ENCODE data around the gene NLRP9. TPM values are rescaled to one million over a fixed set of nuclear protein-coding genes. Genes with fewer than 3 reads are reported as not detected.
A peak's percentile ranks its signal among the peaks of the same experiment; 100 is the strongest.

The NLRP9 gene
- total RNA-seq, 4 donors from 2014 or later, result not detected

- TF ChIP-seq CTCF (IDR thresholded peaks at IDR 0.05) (no peak), EP300 (IDR thresholded peaks at IDR 0.05; ENCODE audit: low read depth) (no peak), POLR2AphosphoS5 (IDR thresholded peaks at IDR 0.05) (no peak)
- in situ Hi-C loops (cut with MboI; ENCODE audit: low pct_ligation_motif_present in 1 of 4, low pct_unique_long_range_greater_than_20kb in 1 of 4, low sequenced_read_pairs in 3 of 4), result no loop called here
- H3K36me3 ChIP-seq, result peaks cover 0 to 53% (median 29%) of the 10 kb centered on the region in 4 donors
- H3K9me3 ChIP-seq, result no peaks in the 10 kb centered on the region
- H3K27me3 ChIP-seq, result no peaks in the 10 kb centered on the region
- intact Hi-C loops (cut with DNase I; ENCODE audit: low total_unique reads), result no loop called here
- no peak for DNase-seq
- no peak overlapping the region for H3K4me3 ChIP-seq
- H3K4me1 ChIP-seq, result peaks cover 0 to 5% (median 1%) of the 10 kb centered on the region in 4 donors
- WGBS, 2 donors (ENCODE audit: low coverage in 1 of 2), result 62% methylated on average over 11 of the region's 11 CpGs; no CpG with 5 or more reads in 1 of the 2 donors
- H3K27ac ChIP-seq, result peak overlapping the region in 1 of 4 donors; percentile 2
These were observed 70.2 kb downstream of the NLRP9 start for GRCh38 chr19:55667958-55668357.

DNA sequence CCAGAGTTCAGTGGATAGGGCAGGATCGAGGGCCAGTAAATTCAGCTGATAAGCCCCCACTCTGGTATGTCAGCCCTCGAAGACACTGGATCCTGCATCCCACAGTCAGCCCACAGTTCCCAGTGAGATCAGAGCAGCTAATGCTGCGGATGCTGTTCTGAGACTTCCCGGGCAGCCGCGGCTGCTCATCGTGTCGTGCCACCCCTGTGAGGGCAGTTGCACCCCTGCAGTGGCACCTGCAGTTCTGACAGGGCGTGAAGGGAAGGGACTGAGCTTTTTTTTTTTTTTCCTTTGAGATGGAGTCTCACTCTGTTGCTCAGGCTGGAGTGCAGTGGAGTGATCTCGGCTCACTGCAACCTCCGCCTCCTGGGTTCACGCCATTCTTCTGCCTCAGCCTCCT lies 70.7 kb downstream of the NLRP9 start:
- DNase-seq, result no peak
- H3K4me1 ChIP-seq, result peaks cover 0 to 5% (median 1%) of the 10 kb centered on the region in 4 donors
- H3K9me3 ChIP-seq, result no peaks in the 10 kb centered on the region
- WGBS, 2 donors (ENCODE audit: low coverage in 1 of 2), result 86 to 94% methylated on average over 3 to 12 of the region's 12 CpGs
- no peaks in the 10 kb centered on the region for H3K27me3 ChIP-seq
- H3K27ac ChIP-seq, result no peak overlapping the region
- H3K4me3 ChIP-seq, result no peak overlapping the region
- intact Hi-C loops (cut with DNase I; ENCODE audit: low total_unique reads), result no loop called here
- TF ChIP-seq POLR2AphosphoS5 (IDR thresholded peaks at IDR 0.05) (no peak), EP300 (IDR thresholded peaks at IDR 0.05; ENCODE audit: low read depth) (no peak), POLR2A (IDR thresholded peaks at IDR 0.05) (no peak), CTCF (IDR thresholded peaks at IDR 0.05) (no peak)
- in situ Hi-C loops (cut with MboI; ENCODE audit: low pct_ligation_motif_present in 1 of 4, low pct_unique_long_range_greater_than_20kb in 1 of 4, low sequenced_read_pairs in 3 of 4), result no loop called here
- H3K36me3 ChIP-seq, result peaks cover 0 to 58% (median 31%) of the 10 kb centered on the region in 4 donors

- intact Hi-C loops (cut with DNase I; ENCODE audit: low total_unique reads) (no loop called here), in situ Hi-C loops (cut with MboI; ENCODE audit: low pct_ligation_motif_present in 1 of 4, low pct_unique_long_range_greater_than_20kb in 1 of 4, low sequenced_read_pairs in 3 of 4) (no loop called here)
- 92% methylated on average over 4 of the region's 4 CpGs; no CpG with 5 or more reads in 1 of the 2 donors for whole genome bisulfite sequencing, 2 donors (ENCODE audit: low coverage in 1 of 2)
- peaks cover 0 to 5% (median 1%) of the 10 kb centered on the region in 4 donors for H3K4me1 ChIP-seq
- DNase-seq, result no peak
- no peak overlapping the region for H3K4me3 ChIP-seq
- TF ChIP-seq EP300 (IDR thresholded peaks at IDR 0.05; ENCODE audit: low read depth) (no peak), POLR2A (IDR thresholded peaks at IDR 0.05) (no peak), CTCF (IDR thresholded peaks at IDR 0.05) (no peak), POLR2AphosphoS5 (IDR thresholded peaks at IDR 0.05) (no peak)
- H3K9me3 ChIP-seq, result no peaks in the 10 kb centered on the region
- H3K36me3 ChIP-seq, result peaks cover 0 to 63% (median 33%) of the 10 kb centered on the region in 4 donors
- H3K27me3 ChIP-seq, result no peaks in the 10 kb centered on the region
- H3K27ac ChIP-seq, result no peak overlapping the region
These were observed 71.2 kb downstream of the NLRP9 start for GRCh38 chr19:55667006-55667381.

- H3K27me3 ChIP-seq, result no peaks in the 10 kb centered on the region
- H3K4me3 ChIP-seq, result no peak overlapping the region
- in situ Hi-C loops (cut with MboI; ENCODE audit: low pct_ligation_motif_present in 1 of 4, low pct_unique_long_range_greater_than_20kb in 1 of 4, low sequenced_read_pairs in 3 of 4), result no loop called here
- no peaks in the 10 kb centered on the region for H3K9me3 ChIP-seq
- TF ChIP-seq CTCF (IDR thresholded peaks at IDR 0.05), result no peak
- TF ChIP-seq EP300 (IDR thresholded peaks at IDR 0.05; ENCODE audit: low read depth), result no peak
- no peak for TF ChIP-seq POLR2A (IDR thresholded peaks at IDR 0.05)
- TF ChIP-seq POLR2AphosphoS5 (IDR thresholded peaks at IDR 0.05), result no peak
- peaks cover 0 to 5% (median 1%) of the 10 kb centered on the region in 4 donors for H3K4me1 ChIP-seq
- H3K36me3 ChIP-seq, result peaks cover 0 to 68% (median 35%) of the 10 kb centered on the region in 4 donors
- 87% methylated on average over 12 of the region's 12 CpGs; no CpG with 5 or more reads in 1 of the 2 donors for WGBS, 2 donors (ENCODE audit: low coverage in 1 of 2)
- DNase-seq, result no peak
- H3K27ac ChIP-seq, result no peak overlapping the region
- intact Hi-C loops (cut with DNase I; ENCODE audit: low total_unique reads), result no loop called here
These were observed 71.7 kb downstream of the NLRP9 start for GRCh38 chr19:55666343-55667005.

Data from transverse colon (tissue), 4 donors.